Omental fat pad (tissue), 4 donors: ENCODE measurements around the gene ERF. TPM values are rescaled to one million over a fixed set of nuclear protein-coding genes. Genes with fewer than 3 reads are reported as not detected.

Experiments used
- ATAC-seq: fragments of 150-250 bp; one replicate; pipeline ENCODE4 v1.9.1; 2016; ENCODE audit warnings: mild to moderate bottlenecking, moderate library complexity; ENCODE audit not compliant: low FRiP score
- DNase-seq: peaks from one replicate; pipeline ENCODE4 v3.0.0-alpha.2; 2019; ENCODE audit warnings: low spot score
- CTCF ChIP-seq, 3 donors: fragments of 450-650 bp; IDR thresholded peaks; one replicate each; pipeline ENCODE4 v1.5.1; 2016 to 2017; ENCODE audit warnings: antibody characterized with exemption in 3 of 3, mild to moderate bottlenecking in 3 of 3, moderate library complexity in 2 of 3
- total RNA-seq, 4 donors: library from RNA; depleted of rRNA; stranded (reverse); fragments of >200 nt; gene quantifications; one replicate each; pipeline ENCODE4 v1.1.0, GENCODE V29; 2016

ERF gene
- total RNA-seq, 4 donors from 2014 or later: 21.2 to 52.8 (median 34.8) TPM

GRCh38 chr19:42287827-42288107 lies 32.8 kb upstream of the ERF start:
- ATAC-seq (no peak), DNase-seq (no peak)
- no peak for TF ChIP-seq CTCF (IDR thresholded peaks at IDR 0.05)

- DNase-seq (no peak), ATAC-seq (no peak)
- no peak for TF ChIP-seq CTCF (IDR thresholded peaks at IDR 0.05)
These were observed 32.3 kb upstream of the ERF start for GRCh38 chr19:42287017-42287826.

- no peak for ATAC-seq
- no peak for TF ChIP-seq CTCF (IDR thresholded peaks at IDR 0.05)
- no peak for DNase-seq
These were observed 31.6 kb upstream of the ERF start for GRCh38 chr19:42286349-42287016.

GRCh38 chr19:42285988-42286348 lies 31.0 kb upstream of the ERF start:
- ATAC-seq (no peak), DNase-seq (no peak)
- TF ChIP-seq CTCF (IDR thresholded peaks at IDR 0.05): no peak

- no peak for ATAC-seq
- no peak for DNase-seq
- no peak for TF ChIP-seq CTCF (IDR thresholded peaks at IDR 0.05)
These were observed 30.6 kb upstream of the ERF start for GRCh38 chr19:42285541-42285941.

GRCh38 chr19:42284591-42285341 lies 29.8 kb upstream of the ERF start:
- TF ChIP-seq CTCF (IDR thresholded peaks at IDR 0.05): no peak
- ATAC-seq (no peak), DNase-seq (no peak)
